ENCODE data around the gene AFAP1. TPM values are rescaled to one million over a fixed set of nuclear protein-coding genes. Genes with fewer than 3 reads are reported as not detected.

AFAP1 gene
- total RNA-seq, 4 donors from 2014 or later, result 4.4 to 16.6 (median 10.7) TPM

DNA sequence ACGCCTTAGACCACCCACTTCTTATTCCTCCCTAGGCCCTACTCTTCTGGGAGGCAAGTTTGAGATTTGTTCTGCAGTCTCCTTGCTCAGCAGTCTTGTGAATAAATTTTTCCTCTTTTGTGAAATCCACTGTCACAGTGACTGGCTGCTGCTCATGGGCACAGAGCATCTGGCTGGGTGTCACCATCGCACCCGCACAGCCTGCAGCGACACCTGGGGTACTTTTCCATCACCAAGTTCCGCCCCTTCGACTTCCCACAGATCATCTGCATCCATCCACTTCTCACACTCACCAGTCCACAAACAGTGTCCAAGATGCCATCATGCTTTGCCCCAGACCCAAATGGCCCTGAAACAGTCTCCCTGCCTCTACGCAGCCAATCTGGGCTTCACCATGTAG, 36.4 kb upstream of the AFAP1 start:
- no peak for DNase-seq
- Histone ChIP-seq H3K27ac (no peak overlapping the region), H3K9me3 (no peaks in the 10 kb centered on the region), H3K4me1 (peaks cover 28 to 56% (median 44%) of the 10 kb centered on the region in 3 donors), H3K27me3 (no peaks in the 10 kb centered on the region), H3K36me3 (no peaks in the 10 kb centered on the region), H3K4me3 (no peak overlapping the region)
- intact Hi-C loops (cut with DNase I), result no loop called here
- TF ChIP-seq, protein P1, sequence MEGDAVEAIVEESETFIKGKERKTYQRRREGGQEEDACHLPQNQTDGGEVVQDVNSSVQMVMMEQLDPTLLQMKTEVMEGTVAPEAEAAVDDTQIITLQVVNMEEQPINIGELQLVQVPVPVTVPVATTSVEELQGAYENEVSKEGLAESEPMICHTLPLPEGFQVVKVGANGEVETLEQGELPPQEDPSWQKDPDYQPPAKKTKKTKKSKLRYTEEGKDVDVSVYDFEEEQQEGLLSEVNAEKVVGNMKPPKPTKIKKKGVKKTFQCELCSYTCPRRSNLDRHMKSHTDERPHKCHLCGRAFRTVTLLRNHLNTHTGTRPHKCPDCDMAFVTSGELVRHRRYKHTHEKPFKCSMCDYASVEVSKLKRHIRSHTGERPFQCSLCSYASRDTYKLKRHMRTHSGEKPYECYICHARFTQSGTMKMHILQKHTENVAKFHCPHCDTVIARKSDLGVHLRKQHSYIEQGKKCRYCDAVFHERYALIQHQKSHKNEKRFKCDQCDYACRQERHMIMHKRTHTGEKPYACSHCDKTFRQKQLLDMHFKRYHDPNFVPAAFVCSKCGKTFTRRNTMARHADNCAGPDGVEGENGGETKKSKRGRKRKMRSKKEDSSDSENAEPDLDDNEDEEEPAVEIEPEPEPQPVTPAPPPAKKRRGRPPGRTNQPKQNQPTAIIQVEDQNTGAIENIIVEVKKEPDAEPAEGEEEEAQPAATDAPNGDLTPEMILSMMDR (IDR thresholded peaks at IDR 0.05), result no peak
- no peak for TF ChIP-seq POLR2A (IDR thresholded peaks at IDR 0.05)
- WGBS, 2 donors, result 80% methylated on average over 7 of the region's 7 CpGs

DNA sequence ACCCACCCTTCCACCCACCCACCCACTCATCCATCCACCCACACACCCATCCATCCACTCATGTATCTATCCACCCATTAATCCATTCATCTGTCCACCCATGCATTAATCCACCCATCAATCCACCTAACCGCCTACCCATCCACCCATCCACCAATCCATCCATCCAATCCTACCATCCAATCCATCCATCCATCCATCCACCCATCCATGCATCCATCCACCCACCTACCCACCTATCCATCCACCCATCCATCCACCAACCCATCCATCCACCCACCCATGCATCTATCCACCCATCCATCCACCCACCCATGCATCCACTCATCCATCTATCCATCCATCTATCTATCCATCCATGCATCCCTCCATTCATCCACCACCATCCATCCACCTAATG, 34.8 kb upstream of the AFAP1 start:
- WGBS, 2 donors, result 95 to 97% methylated on average over 1 of the region's 1 CpG
- intact Hi-C loops (cut with DNase I), result no loop called here
- Histone ChIP-seq H3K36me3 (no peaks in the 10 kb centered on the region), H3K4me3 (no peak overlapping the region), H3K27ac (no peak overlapping the region), H3K27me3 (no peaks in the 10 kb centered on the region), H3K9me3 (no peaks in the 10 kb centered on the region), H3K4me1 (peaks cover 42 to 70% (median 60%) of the 10 kb centered on the region in 3 donors)
- no peak for DNase-seq
- TF ChIP-seq, protein P1 (IDR thresholded peaks at IDR 0.05), result no peak
- no peak for TF ChIP-seq POLR2A (IDR thresholded peaks at IDR 0.05)

DNA sequence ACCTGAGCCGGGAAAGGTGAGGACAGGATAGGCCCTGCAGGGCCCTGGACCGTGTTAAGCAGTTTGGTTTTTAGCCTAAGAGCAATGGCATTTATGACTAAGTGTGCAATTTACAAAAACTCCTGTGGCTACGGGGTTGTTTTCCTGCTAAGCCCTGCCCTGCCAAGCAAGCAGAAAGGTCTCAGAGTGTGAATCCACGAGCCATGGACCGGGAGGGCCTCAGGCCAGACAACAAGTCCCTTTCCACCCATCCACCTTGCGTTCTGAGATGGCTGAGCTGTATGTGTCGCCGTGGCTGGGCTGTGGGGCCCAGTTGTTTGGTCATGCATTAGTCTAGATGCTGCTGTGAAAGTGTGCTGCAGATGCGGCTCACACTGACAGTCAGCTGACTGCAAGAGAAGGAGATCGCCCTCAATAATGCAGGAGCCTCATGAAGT, 33.9 kb upstream of the AFAP1 start:
- no peak for TF ChIP-seq POLR2A (IDR thresholded peaks at IDR 0.05)
- TF ChIP-seq, protein P1 (IDR thresholded peaks at IDR 0.05), result no peak
- intact Hi-C loops (cut with DNase I), result no loop called here
- peak overlapping the region; percentile 40 to 78 (median 59) for H3K27ac ChIP-seq
- DNase-seq, result no peak
- H3K27me3 ChIP-seq, result no peaks in the 10 kb centered on the region
- H3K36me3 ChIP-seq, result no peaks in the 10 kb centered on the region
- WGBS, 2 donors, result 24 to 49% methylated on average over 7 to 8 of the region's 10 CpGs
- no peaks in the 10 kb centered on the region for H3K9me3 ChIP-seq
- H3K4me3 ChIP-seq, result no peak overlapping the region
- H3K4me1 ChIP-seq, result peaks cover 35 to 70% (median 56%) of the 10 kb centered on the region in 3 donors

DNA sequence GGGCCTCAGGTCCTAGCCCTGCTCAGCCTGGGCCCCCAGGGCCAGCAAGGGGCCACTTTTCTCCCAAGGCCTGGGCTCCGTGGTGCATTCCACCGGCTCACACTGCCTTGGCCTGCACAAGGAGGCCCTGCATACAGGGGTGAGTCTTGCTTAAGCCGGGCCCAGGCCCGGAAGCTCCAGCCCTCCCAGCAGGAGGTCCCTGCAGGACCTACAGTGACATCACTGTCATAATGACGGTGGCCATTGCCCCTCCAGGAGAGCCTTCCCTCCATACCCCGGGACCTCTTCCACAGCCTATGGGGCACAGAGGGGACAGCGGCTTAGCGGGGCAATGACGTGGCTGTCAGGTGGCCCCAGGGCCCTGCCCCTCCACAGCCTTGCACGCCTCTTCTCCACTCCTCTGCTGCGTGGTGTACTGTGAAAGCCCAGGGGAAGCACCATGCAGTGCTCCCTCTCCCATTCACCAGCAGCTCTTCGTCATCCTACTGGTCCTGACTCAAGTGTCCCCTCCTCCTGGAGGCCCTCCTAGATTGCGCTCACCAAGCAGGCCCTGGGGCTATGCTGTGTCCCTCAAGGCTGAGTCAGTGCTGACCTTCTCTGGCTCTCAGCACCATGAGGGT, 32.3 kb upstream of the AFAP1 start:
- no peaks in the 10 kb centered on the region for H3K36me3 ChIP-seq
- intact Hi-C loops (cut with DNase I), result no loop called here
- TF ChIP-seq, protein P1 (IDR thresholded peaks at IDR 0.05), result no peak
- TF ChIP-seq POLR2A (IDR thresholded peaks at IDR 0.05), result no peak
- no peaks in the 10 kb centered on the region for H3K9me3 ChIP-seq
- DNase-seq, result no peak
- no peaks in the 10 kb centered on the region for H3K27me3 ChIP-seq
- H3K27ac ChIP-seq, result peak overlapping the region; percentile 40 to 93 (median 66)
- no peak overlapping the region for H3K4me3 ChIP-seq
- peaks cover 34 to 69% (median 56%) of the 10 kb centered on the region in 3 donors for H3K4me1 ChIP-seq
- WGBS, 2 donors, result 85 to 86% methylated on average over 9 of the region's 13 CpGs

DNA sequence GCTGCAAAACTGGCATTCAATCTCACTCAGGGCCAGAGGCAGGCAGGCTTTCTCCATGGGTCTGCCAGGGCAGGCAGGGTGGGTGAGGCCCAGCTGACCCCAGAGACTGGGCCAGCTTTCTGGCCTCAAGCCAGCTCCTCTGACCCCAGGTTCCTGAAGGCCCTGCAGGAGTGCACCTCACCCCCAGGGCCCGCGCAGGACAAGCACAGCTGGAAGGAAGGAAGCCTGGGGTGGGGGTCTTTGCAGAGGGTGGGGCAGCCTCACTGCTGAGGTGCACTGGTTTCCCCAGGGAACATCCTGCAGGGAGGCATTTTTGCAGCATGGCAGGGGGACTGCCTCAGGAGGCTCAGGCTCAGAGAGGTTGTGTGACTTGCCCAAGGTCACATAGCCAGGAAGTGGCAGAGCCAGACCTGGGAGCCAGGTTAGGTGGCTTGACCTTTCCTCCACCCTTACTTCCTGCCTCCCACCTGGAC, 31.5 kb upstream of the AFAP1 start:
- no CpG with 5 or more reads among the region's 2 CpGs for WGBS, 2 donors
- H3K9me3 ChIP-seq, result no peaks in the 10 kb centered on the region
- peak overlapping the region; percentile 66 to 93 (median 80) for H3K27ac ChIP-seq
- DNase-seq, result no peak
- H3K4me1 ChIP-seq, result peaks cover 34 to 69% (median 56%) of the 10 kb centered on the region in 3 donors
- peak overlapping the region in 1 of 4 donors; percentile 46 for H3K4me3 ChIP-seq
- H3K36me3 ChIP-seq, result no peaks in the 10 kb centered on the region
- TF ChIP-seq, protein P1 (IDR thresholded peaks at IDR 0.05), result no peak
- TF ChIP-seq POLR2A (IDR thresholded peaks at IDR 0.05), result no peak
- H3K27me3 ChIP-seq, result no peaks in the 10 kb centered on the region
- intact Hi-C loops (cut with DNase I), result no loop called here

All from esophagus squamous epithelium (tissue), 5 donors.